Activated CD4-positive, alpha-beta T cell treated with anti-CD3 and anti-CD28 coated beads, Interleukin-2, amount 10 ng/mL, durations not matched to agents 7 days and 5 days (primary cell): Measurements from ENCODE around the gene LRRC73. TPM values are rescaled to one million over a fixed set of nuclear protein-coding genes. Genes with fewer than 3 reads are reported as not detected.

ENCODE experiments used
- CTCF ChIA-PET: fragments of 350-600 bp; sonication (Branson Sonifier 250); formaldehyde crosslinking; loops from one replicate; lab custom pipeline; 2021; ENCODE audit warnings: antibody characterized with exemption; lab: Charles Lee
- POLR2A ChIA-PET: fragments of 350-600 bp; sonication (Branson Sonifier 250); formaldehyde crosslinking; loops from one replicate; lab custom pipeline; 2021; ENCODE audit warnings: antibody characterized with exemption; lab: Charles Lee
- DNase-seq: peaks from one replicate; pipeline ENCODE4 v3.0.0-alpha.2; 2020
- H3K27ac Mint-ChIP-seq: one replicate; pipeline ENCODE4 v1.8.0; 2021; ENCODE audit warnings: mild to moderate bottlenecking, moderate library complexity, mixed read lengths
- H3K27me3 Mint-ChIP-seq: one replicate; pipeline ENCODE4 v1.8.0; 2021; ENCODE audit warnings: mixed read lengths
- H3K36me3 Mint-ChIP-seq: one replicate; pipeline ENCODE4 v1.8.0; 2021; ENCODE audit warnings: low read depth, mixed read lengths
- H3K4me1 Mint-ChIP-seq: one replicate; pipeline ENCODE4 v1.8.0; 2021; ENCODE audit warnings: mixed read lengths
- H3K4me3 Mint-ChIP-seq: one replicate; pipeline ENCODE4 v1.8.0; 2021; ENCODE audit warnings: mild to moderate bottlenecking, moderate library complexity, mixed read lengths
- H3K9me3 Mint-ChIP-seq: one replicate; pipeline ENCODE4 v1.8.0; 2021; ENCODE audit warnings: mixed read lengths
- total RNA-seq, 2 experiments: library from RNA; stranded (reverse); gene quantifications; one replicate each; pipeline ENCODE4 v1.2.3, GENCODE V29; 2021

The LRRC73 gene
- total RNA-seq, 2 experiments from 2014 or later: 0.48 to 0.52 TPM

- no peak overlapping the region for H3K27ac Mint-ChIP-seq
- DNase-seq: no peak
- no peaks in the 10 kb centered on the region for H3K36me3 Mint-ChIP-seq
- H3K27me3 Mint-ChIP-seq: no peaks in the 10 kb centered on the region
- CTCF ChIA-PET: interaction anchor here (0.7 to 1.9 kb wide), 7 partner anchors 13 to 260 kb away, joined by 3 to 6 read pairs (median 3); partner anchors contain the start of gene DNPH1
- peaks cover under 1% of the 10 kb centered on the region for H3K4me1 Mint-ChIP-seq
- H3K4me3 Mint-ChIP-seq: no peak overlapping the region
- POLR2A ChIA-PET: no interaction called here
- H3K9me3 Mint-ChIP-seq: no peaks in the 10 kb centered on the region
These were observed 21.4 kb downstream of the LRRC73 start for GRCh38 chr6:43488667-43489276.

GRCh38 chr6:43481591-43482236 lies 28.4 kb downstream of the LRRC73 start:
- no peak for DNase-seq
- ChIA-PET POLR2A (no interaction called here), CTCF (interaction anchor here (0.7 to 4.7 kb wide), 4 partner anchors 8 to 30 kb away, joined by 3 to 19 read pairs (median 3); no protein-coding TSS in a partner anchor)
- no peaks in the 10 kb centered on the region for H3K9me3 Mint-ChIP-seq
- no peak overlapping the region for H3K27ac Mint-ChIP-seq
- no peaks in the 10 kb centered on the region for H3K27me3 Mint-ChIP-seq
- peaks cover 12% of the 10 kb centered on the region for H3K36me3 Mint-ChIP-seq
- H3K4me3 Mint-ChIP-seq: no peak overlapping the region
- H3K4me1 Mint-ChIP-seq: peaks cover 44% of the 10 kb centered on the region

GRCh38 chr6:43481075-43481474 lies 29.1 kb downstream of the LRRC73 start:
- H3K27me3 Mint-ChIP-seq: no peaks in the 10 kb centered on the region
- ChIA-PET POLR2A (no interaction called here), CTCF (interaction anchor here (0.7 to 1.8 kb wide), 4 partner anchors 8 to 31 kb away, joined by 3 to 4 read pairs (median 3); no protein-coding TSS in a partner anchor)
- DNase-seq: no peak
- no peaks in the 10 kb centered on the region for H3K9me3 Mint-ChIP-seq
- no peak overlapping the region for H3K4me3 Mint-ChIP-seq
- no peak overlapping the region for H3K27ac Mint-ChIP-seq
- peaks cover 47% of the 10 kb centered on the region for H3K4me1 Mint-ChIP-seq
- H3K36me3 Mint-ChIP-seq: peaks cover 12% of the 10 kb centered on the region

GRCh38 chr6:43478008-43478372 lies 32.2 kb downstream of the LRRC73 start:
- Mint-ChIP-seq H3K27me3 (peaks cover 2% of the 10 kb centered on the region), H3K27ac (peak overlapping the region; percentile 94), H3K4me1 (peaks cover 47% of the 10 kb centered on the region), H3K9me3 (no peaks in the 10 kb centered on the region), H3K4me3 (peak overlapping the region; percentile 92), H3K36me3 (peaks cover 10% of the 10 kb centered on the region)
- CTCF ChIA-PET: interaction anchor here (0.8 to 1.1 kb wide), 3 partner anchors 10 to 30 kb away, joined by 3 to 5 read pairs (median 3); no protein-coding TSS in a partner anchor
- DNase-seq: no peak
- POLR2A ChIA-PET: interaction anchor here (0.7 kb wide), 1 partner anchor 235 kb away, joined by 3 read pairs; the partner anchor contains the start of gene TTBK1

- Mint-ChIP-seq H3K9me3 (no peaks in the 10 kb centered on the region), H3K4me1 (peaks cover 47% of the 10 kb centered on the region), H3K27me3 (peaks cover 4% of the 10 kb centered on the region), H3K27ac (peak within 1 kb of the TSS; percentile 94), H3K4me3 (peak within 1 kb of the TSS; percentile 92), H3K36me3 (peaks cover 10% of the 10 kb centered on the region)
- POLR2A ChIA-PET: interaction anchor here (0.6 to 0.7 kb wide), 3 partner anchors 8 to 234 kb away, joined by 3 to 9 read pairs (median 3); partner anchors contain the start of gene TTBK1
- peak; percentile 96 for DNase-seq
- CTCF ChIA-PET: interaction anchor here (0.6 to 1.7 kb wide), 8 partner anchors 10 to 208 kb away, joined by 3 to 5 read pairs (median 3); no protein-coding TSS in a partner anchor
These were observed 32.7 kb downstream of the LRRC73 start, which contains the start of gene TJAP1 for GRCh38 chr6:43477235-43478007. Gene TJAP1, plus strand, starts transcription at chr6:43477570. Its CDS starts 21,432 bp downstream, at chr6:43499002.

GRCh38 chr6:43476746-43477145 lies 33.4 kb downstream of the LRRC73 start:
- CTCF ChIA-PET: interaction anchor here (0.6 to 1.7 kb wide), 6 partner anchors 9 to 208 kb away, joined by 3 to 5 read pairs (median 4); no protein-coding TSS in a partner anchor
- POLR2A ChIA-PET: interaction anchor here (0.6 kb wide), 1 partner anchor 35 kb away, joined by 9 read pairs; no protein-coding TSS in a partner anchor
- H3K27ac Mint-ChIP-seq: peak overlapping the region; percentile 71
- DNase-seq: no peak
- H3K4me1 Mint-ChIP-seq: peaks cover 41% of the 10 kb centered on the region
- peaks cover 8% of the 10 kb centered on the region for H3K36me3 Mint-ChIP-seq
- H3K9me3 Mint-ChIP-seq: no peaks in the 10 kb centered on the region
- peak overlapping the region; percentile 92 for H3K4me3 Mint-ChIP-seq
- H3K27me3 Mint-ChIP-seq: peaks cover 4% of the 10 kb centered on the region

GRCh38 chr6:43475516-43475915 lies 34.6 kb downstream of the LRRC73 start:
- ChIA-PET POLR2A (no interaction called here), CTCF (no interaction called here)
- peaks cover 36% of the 10 kb centered on the region for H3K4me1 Mint-ChIP-seq

GRCh38 chr6:43472515-43472914 lies 37.6 kb downstream of the LRRC73 start:
- peaks cover 2% of the 10 kb centered on the region for H3K36me3 Mint-ChIP-seq
- peaks cover 11% of the 10 kb centered on the region for H3K4me1 Mint-ChIP-seq
- H3K27me3 Mint-ChIP-seq: peaks cover 12% of the 10 kb centered on the region
- no peak overlapping the region for H3K27ac Mint-ChIP-seq
- no peak for DNase-seq
- H3K4me3 Mint-ChIP-seq: no peak overlapping the region
- ChIA-PET POLR2A (no interaction called here), CTCF (interaction anchor here (1.4 kb wide), 1 partner anchor 9 kb away, joined by 3 read pairs; no protein-coding TSS in a partner anchor)
- H3K9me3 Mint-ChIP-seq: no peaks in the 10 kb centered on the region

More at GRCh38 chr6:43475516-43475915, 34.6 kb downstream of the LRRC73 start:
- no peak overlapping the region for H3K27ac Mint-ChIP-seq
- no peak for DNase-seq
- no peak overlapping the region for H3K4me3 Mint-ChIP-seq
- peaks cover 4% of the 10 kb centered on the region for H3K27me3 Mint-ChIP-seq
- no peaks in the 10 kb centered on the region for H3K9me3 Mint-ChIP-seq
- peaks cover 6% of the 10 kb centered on the region for H3K36me3 Mint-ChIP-seq

- peaks cover 17% of the 10 kb centered on the region for H3K27me3 Mint-ChIP-seq
- CTCF ChIA-PET: interaction anchor here (0.6 kb wide), 1 partner anchor 277 kb away, joined by 3 read pairs; no protein-coding TSS in a partner anchor
- H3K27ac Mint-ChIP-seq: no peak overlapping the region
- DNase-seq: no peak
- H3K9me3 Mint-ChIP-seq: no peaks in the 10 kb centered on the region
- no peak overlapping the region for H3K4me3 Mint-ChIP-seq
- no peaks in the 10 kb centered on the region for H3K4me1 Mint-ChIP-seq
- no peaks in the 10 kb centered on the region for H3K36me3 Mint-ChIP-seq
- POLR2A ChIA-PET: no interaction called here
These were observed 38.7 kb downstream of the LRRC73 start for GRCh38 chr6:43471399-43471798.

- Mint-ChIP-seq H3K9me3 (no peaks in the 10 kb centered on the region), H3K4me3 (no peak overlapping the region), H3K27me3 (peaks cover 17% of the 10 kb centered on the region), H3K36me3 (no peaks in the 10 kb centered on the region), H3K27ac (no peak overlapping the region), H3K4me1 (no peaks in the 10 kb centered on the region)
- ChIA-PET CTCF (interaction anchor here (0.6 kb wide), 1 partner anchor 33 kb away, joined by 3 read pairs; no protein-coding TSS in a partner anchor), POLR2A (interaction anchor here (0.6 kb wide), 1 partner anchor 7 kb away, joined by 3 read pairs; the partner anchor contains the start of gene TJAP1)
- no peak for DNase-seq
These were observed 40.2 kb downstream of the LRRC73 start for GRCh38 chr6:43469947-43470346.

GRCh38 chr6:43468748-43469681 lies 41.1 kb downstream of the LRRC73 start:
- ChIA-PET POLR2A (interaction anchor here (0.6 kb wide), 1 partner anchor 8 kb away, joined by 3 read pairs; the partner anchor contains the start of gene TJAP1), CTCF (no interaction called here)
- no peak overlapping the region for H3K4me3 Mint-ChIP-seq
- no peaks in the 10 kb centered on the region for H3K4me1 Mint-ChIP-seq
- no peak overlapping the region for H3K27ac Mint-ChIP-seq
- no peaks in the 10 kb centered on the region for H3K9me3 Mint-ChIP-seq
- no peak for DNase-seq
- no peaks in the 10 kb centered on the region for H3K36me3 Mint-ChIP-seq
- H3K27me3 Mint-ChIP-seq: peaks cover 17% of the 10 kb centered on the region
